Inflammatory macrophage (primary cell): ENCODE measurements around the gene RPL4.

Source experiments
- DNase-seq, 2 donors: peaks; one replicate each; pipeline ENCODE4 v3.0.0-alpha.2; 2020 to 2022

RPL4 gene

GRCh38 chr15:66454143-66454542, 50.5 kb downstream of the RPL4 start:
- DNase-seq: peak; percentile 72 to 86

GRCh38 chr15:66452971-66453580, 51.6 kb downstream of the RPL4 start:
- DNase-seq: peak; percentile 55 to 67

- DNase-seq: no peak
Measured at GRCh38 chr15:66452420-66452819, 52.2 kb downstream of the RPL4 start.
